HG02884 (cell line): ENCODE data around the gene WDR74.
A peak's percentile ranks its signal among the peaks of the same experiment; 100 is the strongest.
"Not testable (repeated sequence)": the region's sequence is repeated elsewhere in the genome, so short reads cannot be mapped to it uniquely, and the experiment has no call there.

Source experiments
- ATAC-seq: cut with Tn5 transposase; IDR thresholded peaks from one replicate; pipeline ENCODE4 v1.9.1; 2021; ENCODE audit warnings: mild to moderate bottlenecking, moderate library complexity; ENCODE audit not compliant: unreplicated experiment

The WDR74 gene

DNA sequence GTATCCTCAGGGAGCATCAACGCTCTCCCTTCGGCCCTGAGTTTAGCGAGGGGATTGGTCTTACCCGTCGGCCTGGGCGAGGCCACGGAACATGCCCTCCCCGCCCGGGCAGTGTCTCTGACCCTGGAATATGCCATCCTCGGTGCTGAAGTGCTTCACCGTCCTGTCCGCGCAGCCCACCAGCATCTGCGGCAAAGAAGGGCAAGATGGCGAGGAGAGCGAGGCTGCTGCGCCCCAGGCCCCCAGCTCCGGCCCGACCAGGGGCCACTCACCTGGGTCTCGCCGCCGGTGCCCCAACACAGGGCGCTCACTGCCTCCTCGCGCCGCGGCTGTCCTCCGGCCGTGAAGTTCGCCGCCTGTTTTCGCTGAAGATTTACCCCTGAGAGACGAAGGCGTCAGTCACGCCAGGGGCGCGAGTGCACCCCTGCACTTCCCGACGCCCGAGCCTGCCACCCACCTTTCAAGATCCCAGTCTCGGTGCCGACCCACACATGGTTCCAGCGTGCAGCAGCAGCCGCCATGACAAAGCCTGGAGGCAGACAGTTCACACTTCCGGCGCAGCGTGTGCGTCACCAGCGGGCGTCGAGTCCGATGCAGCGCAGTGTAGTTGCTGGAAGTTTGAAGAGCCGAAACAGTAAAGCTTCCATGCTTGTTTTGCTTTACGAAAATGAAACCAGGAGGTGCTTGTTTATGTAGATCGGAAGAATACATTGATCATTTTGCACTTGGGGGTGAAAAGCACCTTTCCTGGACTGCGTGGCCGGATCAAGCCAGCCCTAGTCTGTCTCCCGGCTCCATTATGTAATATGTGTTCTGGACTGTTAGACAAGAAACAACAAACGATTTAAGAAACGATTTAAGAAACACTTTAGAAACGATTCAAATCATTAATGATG is at the start of gene WDR74:
TSS of gene WDR74 (minus strand) at position 541 of the 896 bp plus-strand sequence. CDS start at position 521, 20 bp downstream.
- no peak for ATAC-seq

DNA sequence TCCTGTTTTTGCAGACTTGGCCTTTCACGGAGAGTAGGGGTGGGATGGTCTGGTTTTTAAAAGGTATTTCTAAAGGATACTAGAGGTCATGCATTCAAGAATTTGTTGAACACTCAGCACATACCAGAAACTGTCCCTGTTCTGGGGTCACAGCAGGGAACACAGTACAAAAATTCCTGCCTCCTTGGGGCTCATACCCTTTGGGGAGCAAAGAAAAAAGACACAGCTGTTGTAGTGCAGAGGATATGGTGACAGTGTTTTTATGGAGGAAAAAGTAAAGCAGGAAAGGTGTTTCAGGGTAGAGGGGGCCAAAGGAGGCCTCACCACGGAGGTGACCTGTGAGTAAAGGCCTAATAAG is 49.7 kb upstream of the WDR74 start:
- ATAC-seq: no peak

DNA sequence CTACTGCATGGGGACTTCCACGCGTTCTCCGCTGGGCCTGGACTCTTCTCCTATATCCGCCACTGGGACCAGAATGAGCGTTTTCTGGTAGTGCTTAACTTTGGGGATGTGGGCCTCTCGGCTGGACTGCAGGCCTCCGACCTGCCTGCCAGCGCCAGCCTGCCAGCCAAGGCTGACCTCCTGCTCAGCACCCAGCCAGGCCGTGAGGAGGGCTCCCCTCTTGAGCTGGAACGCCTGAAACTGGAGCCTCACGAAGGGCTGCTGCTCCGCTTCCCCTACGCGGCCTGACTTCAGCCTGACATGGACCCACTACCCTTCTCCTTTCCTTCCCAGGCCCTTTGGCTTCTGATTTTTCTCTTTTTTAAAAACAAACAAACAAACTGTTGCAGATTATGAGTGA is 49.0 kb upstream of the WDR74 start:
- no peak for ATAC-seq

- no peak for ATAC-seq
These were observed 45.9 kb upstream of the WDR74 start for GRCh38 chr11:62885137-62885750.

GRCh38 chr11:62883673-62884072 is 44.3 kb upstream of the WDR74 start:
- no peak for ATAC-seq

DNA sequence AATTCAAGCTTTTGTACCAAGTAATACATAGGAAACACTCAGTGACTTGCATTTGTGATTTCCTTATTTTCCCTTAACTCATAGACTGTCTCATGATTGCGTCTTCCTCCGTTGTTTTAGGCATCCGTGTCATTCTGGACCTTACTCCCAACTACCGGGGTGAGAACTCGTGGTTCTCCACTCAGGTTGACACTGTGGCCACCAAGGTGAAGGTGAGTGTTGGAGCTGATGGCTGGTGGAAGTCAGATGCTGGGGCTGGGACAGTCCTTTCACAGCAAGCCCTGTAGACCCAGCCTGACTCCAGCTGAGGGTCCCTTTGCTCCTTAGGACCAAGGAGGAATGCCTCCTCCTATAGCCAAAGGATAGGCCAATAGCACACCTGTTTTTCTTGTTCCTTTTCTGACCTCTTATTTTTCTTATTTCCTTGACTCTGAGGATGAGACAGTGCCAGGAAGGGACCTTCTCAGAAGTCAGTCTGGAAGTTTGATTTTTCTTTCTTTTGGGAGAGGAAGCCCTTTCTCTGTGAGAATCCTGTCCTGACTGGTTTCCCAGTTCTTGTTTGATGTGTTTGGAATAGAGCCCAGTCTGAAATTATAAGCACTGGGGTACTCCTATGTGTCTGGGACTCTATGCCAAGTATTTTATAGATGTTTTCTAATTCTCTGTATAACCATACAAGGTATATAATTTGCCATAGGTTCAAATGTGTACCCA is 43.6 kb upstream of the WDR74 start:
- ATAC-seq: no peak

DNA sequence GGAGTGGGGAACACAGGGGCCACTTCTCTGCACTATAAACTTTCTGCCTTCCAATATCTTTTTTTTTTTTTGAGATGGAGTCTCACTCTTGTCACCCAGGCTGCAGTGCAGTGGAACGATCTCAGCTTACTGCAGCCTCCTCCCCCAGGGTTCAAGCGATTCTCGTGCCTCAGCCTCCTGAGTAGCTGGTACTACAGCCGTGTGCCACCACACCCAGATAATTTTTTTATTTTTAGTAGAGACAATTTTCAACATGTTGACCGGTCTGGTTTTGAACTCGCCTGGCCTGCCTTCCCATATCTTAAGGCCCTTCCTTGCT is 43.0 kb upstream of the WDR74 start:
- no peak for ATAC-seq

DNA sequence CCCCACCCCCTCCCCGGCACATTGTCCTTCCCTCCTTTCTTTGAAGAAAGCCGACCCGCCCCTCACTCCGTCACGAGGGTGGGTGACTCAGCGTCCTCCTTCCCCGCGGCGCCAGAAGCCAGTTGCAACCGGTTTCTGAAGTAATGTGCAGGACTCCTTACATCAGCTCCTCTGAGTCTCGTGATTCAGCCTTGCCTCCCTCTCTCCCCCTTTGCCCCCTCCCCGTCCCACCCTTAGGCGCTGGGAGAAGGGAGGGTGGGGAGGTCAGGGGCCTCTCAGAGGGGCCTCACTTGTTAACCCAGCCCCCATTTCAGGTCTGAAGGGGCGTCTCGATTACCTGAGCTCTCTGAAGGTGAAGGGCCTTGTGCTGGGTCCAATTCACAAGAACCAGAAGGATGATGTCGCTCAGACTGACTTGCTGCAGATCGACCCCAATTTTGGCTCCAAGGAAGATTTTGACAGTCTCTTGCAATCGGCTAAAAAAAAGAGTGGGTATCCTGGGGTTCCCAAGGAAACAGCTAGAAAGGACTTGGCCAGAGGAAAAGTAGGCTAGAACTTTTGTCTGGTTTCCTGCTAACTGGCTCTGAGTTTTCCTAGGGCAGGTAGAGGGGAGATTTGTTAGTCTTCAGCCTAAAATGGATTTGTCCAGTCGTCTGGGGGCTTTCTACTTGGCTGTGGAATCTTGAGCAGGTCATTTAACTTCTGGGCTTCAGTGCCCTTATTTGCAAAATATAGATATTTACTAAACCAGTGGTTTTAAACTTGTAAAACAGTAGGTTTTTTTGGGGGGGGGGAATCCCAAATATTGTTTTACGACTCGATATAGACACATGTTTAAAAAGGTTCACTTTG is 42.4 kb upstream of the WDR74 start:
- ATAC-seq: peak; percentile 34

DNA sequence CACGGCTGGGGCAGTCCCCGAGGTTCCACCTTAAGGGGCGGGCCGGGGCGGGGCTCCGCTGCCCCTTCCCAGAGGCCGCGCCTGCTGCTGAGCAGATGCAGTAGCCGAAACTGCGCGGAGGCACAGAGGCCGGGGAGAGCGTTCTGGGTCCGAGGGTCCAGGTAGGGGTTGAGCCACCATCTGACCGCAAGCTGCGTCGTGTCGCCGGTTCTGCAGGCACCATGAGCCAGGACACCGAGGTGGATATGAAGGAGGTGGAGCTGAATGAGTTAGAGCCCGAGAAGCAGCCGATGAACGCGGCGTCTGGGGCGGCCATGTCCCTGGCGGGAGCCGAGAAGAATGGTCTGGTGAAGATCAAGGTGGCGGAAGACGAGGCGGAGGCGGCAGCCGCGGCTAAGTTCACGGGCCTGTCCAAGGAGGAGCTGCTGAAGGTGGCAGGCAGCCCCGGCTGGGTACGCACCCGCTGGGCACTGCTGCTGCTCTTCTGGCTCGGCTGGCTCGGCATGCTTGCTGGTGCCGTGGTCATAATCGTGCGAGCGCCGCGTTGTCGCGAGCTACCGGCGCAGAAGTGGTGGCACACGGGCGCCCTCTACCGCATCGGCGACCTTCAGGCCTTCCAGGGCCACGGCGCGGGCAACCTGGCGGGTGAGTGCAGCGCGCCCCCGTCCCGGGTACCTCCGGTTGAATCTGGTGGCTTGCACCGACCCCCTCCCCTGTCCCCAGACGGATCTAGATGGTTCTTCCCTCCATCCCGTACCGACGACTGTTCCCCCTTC is 41.6 kb upstream of the WDR74 start, which contains the start of gene SLC3A2:
TSS of gene SLC3A2 (plus strand) at position 94 of the 776 bp plus-strand sequence. CDS start at position 222, 128 bp downstream.
- ATAC-seq: peak; percentile 73

DNA sequence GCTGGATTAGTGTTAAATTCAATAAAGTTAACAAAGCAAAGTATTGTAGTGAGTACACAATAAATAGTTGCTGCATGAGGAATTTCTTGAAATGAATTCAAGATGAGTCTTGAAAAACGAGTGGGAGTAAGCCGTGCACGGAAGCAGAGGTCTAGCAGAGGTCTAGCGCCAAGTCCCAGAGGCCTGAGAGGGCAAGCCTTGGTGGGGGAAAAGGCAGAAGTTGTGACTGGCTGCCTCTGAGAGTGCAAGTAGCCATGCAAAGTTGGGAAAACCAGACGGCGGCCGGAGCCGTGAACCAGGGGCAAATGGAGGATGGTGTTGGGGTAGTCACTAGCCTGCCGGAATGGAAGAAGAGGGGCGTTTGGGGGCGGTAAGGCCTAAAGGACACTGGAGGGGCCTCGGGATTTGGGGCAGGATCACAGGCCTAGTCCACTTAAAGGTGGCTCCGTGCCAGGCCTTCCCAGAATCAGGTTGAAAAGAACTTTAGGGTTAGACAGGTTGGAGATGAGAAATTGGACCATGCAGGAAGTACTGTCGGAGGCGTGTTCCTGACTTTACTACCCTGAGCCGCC is 40.9 kb upstream of the WDR74 start:
- peak; percentile 30 for ATAC-seq

GRCh38 chr11:62879235-62879978 is 40.0 kb upstream of the WDR74 start:
- ATAC-seq: no peak

- ATAC-seq: no peak
These were observed 37.3 kb upstream of the WDR74 start for GRCh38 chr11:62876712-62877111.

DNA sequence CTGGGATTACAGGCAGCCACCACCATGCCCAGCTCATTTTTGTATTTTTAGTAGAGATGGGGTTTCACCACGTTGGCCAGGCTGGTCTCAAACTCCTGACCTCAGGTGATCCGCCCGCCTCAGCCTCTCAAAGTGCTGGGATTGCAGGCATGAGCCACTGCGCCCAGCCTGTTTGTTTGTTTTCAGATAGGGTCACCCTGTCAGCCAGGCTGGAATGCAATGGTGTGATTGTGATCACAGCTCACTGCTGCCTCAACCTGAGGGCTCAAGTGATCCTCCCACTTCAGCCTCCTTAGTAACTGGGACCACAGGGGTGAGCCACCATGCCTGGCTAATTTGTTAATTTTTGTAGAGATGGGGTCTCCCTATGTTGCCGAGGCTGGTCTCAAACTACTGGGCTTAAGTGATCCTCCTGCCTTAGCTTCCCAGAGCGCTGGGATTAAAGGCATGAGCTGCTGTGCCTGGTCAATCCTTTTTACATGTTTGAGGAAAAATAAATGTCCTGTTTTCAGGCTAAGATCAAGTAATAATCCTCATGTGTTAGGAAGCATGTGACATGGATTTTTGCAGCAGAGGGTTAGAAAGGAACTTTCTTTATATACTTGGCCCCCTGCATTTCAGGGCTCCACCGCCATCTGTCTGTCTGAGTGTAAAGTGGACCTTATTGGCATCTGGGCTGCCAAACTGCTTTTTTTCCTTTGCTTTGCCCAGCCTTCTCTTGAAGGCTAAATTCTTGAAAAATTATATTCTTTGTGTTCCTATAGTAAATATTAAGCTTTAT is 36.5 kb upstream of the WDR74 start:
- no peak for ATAC-seq

- ATAC-seq: no peak
These were observed 35.5 kb upstream of the WDR74 start for GRCh38 chr11:62874851-62875250.

DNA sequence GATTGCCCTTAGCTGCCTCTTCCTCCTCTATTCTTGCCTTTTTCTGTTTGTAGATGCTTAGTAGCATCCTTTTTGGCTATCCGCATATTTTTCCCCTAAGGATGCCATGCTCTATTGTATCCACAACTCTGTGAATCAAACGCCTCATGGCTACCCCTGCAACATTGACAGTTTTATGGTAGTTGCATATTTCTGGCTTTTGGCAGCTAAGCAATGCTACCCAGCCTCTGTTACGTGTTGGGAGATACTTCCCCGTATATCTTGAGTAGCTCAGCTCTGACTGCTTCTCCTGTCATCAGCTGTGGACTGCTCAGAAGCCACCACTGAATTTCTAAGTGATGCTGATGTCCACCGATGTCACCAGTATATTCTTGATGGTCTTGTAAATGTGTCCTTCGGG is 26.2 kb upstream of the WDR74 start:
- ATAC-seq: no peak

GRCh38 chr11:62863687-62864335 is 24.4 kb upstream of the WDR74 start:
- ATAC-seq: no peak

DNA sequence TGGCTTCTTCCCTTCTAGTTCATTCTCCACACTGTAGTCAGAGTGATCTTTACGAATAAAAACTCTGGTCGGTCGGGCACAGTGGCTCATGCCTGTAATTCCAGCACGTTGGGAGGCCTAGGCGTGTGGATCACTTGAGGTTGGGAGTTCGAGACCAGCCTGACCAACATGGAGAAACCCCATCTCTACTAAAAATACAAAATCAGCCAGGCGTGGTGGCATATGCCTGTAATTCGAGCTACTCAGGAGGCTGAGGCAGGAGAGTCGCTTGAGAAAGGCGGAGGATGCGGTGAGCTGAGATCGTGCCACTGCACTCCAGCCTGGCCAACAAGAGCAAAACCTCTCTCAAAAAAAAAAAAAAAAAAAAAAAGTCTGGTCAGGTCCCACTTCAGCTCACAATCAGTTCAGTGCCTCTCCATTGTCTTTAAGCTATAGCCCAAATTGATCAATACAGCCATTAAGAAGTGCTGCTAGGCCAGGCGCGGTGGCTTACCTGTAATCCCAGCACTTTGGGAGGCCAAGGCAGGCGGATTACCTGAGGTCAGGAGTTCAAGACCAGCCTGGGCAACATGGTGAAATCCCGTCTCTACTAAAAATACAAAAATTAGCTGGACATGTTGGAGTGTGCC is 22.3 kb upstream of the WDR74 start:
- ATAC-seq: not testable (repeated sequence)
